SKM-1 (cell line): Measurements from ENCODE around the gene CD22.

Source experiments
- DNase-seq: peaks from one replicate; lab custom pipeline; 2025; ENCODE audit not compliant: unreplicated experiment; lab: John Stamatoyannopoulos, UW

The CD22 gene

DNA sequence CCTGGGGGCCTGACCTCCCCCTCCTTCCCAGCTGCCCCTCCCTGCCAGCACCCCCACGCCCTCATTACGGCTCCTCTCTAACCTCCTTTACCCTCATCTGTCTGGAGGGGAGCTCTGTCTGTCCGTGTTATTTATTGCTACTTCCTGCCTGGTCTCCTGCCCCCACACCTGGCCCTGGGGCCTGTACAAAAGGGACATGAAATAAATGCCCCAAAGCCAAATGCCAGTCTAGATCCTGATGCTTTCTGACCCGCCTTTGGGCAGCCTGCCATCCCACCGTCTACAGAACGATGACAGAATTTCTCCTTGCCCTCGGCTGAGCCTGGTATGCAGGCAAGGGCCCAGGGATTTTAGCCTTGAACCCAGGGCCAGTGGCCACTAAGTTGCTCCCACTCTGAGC lies 15.4 kb upstream of the CD22 start:
- DNase-seq, result no peak

DNA sequence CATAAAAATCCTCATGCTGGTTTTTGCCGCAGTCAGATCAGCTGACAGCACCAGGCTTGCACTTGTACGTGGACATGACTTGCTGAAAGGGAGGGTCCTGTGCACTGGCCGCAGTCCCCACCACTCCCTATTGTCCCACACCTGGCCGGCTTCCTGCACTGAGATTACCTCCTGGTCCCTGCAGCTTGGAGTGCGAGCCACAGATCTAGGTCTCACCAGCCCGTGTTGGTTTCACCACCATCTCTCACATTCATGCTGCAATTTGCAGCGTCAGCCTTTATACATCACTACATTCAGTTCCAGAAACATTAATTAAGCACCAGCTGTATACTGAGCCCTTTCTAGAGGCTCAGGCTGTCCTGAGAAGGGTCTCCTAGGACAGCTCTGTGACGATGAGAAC lies 15.0 kb upstream of the CD22 start:
- DNase-seq, result no peak

DNA sequence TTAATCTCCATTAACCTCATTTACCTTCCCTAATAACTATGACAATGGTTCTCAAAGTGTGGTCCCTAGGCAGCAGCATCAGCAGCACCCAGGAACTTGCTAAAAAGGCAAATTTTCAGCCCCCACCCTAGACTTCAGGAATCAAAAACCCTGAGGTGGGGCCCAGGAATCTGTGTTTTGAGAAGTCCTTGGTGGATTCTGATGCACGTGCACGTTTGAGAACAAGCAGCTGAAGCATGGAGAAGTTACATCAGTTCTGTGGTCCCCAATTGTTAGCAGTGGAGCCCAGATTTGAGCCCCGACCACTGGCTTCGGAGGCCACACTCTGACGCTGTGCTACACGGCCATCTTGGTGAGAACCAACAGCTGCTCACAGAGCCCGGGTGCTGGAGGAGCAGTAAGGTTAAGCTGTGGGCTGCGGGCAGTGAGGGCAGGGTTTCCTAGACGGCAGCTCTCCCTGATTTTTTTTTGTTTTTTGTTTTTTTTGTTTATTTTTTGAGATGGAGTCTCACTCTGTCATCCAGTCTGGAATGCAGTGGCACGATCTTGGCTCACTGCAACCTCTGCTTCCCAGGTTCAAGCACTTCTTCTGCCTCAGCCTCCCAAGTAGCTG lies 14.0 kb upstream of the CD22 start:
- DNase-seq, result no peak

DNA sequence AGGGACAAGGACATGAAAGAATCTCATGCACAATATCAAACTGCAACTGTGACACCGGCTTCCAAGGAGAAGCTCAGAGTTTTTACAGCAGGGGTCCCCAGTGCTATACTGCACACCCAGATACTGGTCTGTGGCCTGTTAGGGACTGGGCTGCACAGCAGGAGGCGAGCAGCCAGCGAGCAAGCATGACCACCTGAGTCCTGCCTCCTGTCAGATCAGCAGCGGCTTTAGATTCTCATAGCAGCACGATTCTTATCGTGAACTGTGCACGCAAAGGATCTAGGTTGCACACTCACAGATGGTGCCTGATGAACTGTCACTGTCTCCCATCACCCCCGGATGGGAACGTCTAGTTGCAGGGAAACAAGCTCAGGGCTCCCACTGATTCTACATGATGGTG lies 13.1 kb upstream of the CD22 start:
- no peak for DNase-seq

DNA sequence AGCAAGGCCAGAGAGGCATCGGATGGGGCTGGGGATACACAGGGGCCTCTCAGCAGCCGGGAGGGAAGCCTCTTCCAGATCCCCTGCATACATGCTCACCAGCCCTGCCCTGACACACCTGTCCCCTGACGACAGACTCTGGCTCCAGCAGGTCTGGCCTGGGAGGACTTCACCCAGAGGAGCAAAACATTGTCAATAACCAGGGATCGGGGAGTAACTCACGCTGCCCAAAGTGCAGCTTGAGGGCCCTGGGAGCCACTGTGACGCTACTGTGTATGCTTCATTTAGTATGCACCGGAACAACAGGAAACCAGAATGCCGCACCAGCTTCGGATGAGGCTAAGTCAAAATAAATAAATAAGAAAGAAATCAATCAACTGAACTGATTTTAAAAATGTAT lies 12.4 kb upstream of the CD22 start:
- DNase-seq, result no peak

DNA sequence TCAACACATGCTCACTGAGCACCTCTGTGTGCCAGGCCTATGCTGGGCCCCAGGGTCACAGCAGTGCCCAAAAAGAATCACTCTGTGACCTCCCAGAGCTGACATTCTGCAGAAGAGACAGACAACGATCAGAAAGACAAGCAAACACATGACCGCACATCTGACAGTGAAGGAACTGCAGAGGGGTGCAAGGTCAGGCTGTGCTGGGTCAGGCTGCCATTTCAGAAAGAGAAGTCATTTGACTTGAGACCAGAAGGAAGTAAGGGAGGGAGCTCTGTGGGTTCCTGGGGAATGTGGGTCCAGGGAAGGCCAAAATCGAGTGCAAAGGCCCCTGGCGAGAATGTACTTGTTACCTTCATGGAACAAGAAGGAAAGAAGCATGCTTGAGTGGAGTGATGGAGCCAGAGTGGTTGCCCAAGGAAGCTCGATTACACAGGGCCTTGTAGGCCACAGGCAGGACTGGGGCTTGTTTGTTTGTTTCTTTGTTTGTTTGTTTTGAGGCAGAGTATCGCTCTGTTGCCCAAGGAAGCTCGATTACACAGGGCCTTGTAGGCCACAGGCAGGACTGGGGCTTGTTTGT lies 11.4 kb upstream of the CD22 start:
- no peak for DNase-seq

DNA sequence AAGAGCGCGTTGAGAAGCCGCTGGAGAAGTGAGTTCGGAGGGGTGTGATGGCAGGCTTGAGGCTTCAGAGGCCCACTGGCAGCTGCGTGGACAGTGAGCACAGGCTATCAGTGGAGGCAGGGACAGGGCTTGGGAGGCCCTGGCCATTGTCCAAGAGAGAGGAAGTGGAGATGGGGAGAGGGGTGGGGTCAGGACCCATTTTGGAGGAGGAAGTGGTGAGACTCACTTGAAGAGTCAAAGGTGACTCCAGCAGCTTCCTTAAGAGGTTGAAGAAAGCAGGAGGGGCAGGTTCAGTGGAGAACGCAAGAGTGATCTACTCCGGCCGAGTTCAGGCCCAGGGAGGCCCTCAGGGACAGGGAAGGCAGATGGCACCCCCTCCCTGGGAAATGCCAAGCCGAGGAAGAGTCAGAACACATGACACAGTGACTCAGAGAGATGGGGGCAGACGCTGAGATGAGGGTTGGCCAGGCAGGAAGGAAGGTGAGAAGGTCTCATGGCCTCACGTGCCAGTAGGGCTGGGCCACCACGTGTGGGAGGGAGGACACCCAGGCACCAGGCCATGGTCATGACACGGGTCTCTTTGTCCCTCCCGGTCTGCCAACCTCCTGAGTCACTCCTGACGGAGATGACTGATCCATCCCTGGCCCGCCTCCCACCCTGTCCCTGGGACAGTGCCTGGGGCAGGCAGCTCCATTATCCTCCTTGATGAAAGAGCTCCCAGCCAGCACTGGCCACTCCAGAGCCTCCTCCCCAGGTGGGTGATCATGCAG lies 10.1 kb upstream of the CD22 start:
- DNase-seq, result no peak

DNA sequence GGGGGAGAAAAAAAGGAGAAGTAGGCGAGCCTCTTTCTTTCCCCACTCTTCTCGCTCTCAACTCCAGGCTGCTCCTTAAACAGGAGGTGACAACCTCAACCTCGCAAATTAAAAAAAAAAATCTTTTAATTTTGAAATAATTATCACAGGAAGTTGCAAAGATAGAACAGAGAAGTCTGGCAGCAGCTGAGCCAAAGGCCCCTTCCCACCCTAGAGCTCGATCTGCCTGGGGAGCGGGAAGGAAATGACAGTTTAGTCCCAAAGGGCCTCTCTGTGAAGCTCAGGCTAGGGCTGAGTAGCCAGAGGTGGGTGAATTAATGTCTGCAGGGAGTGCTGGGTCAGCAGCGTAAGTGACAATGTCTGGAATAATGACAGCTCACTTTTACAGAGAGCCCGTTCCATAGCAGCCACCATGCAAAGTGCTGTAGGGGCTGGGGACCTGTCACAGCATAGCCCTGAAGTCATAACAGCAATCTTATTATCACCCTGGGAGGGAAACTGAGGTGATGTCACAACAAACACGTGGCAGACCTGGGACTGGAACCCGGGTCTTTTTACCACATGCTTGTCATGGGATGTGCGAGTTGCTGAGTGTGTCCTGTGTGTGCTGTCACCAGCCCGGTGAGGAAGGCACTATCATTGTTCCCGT lies 8.8 kb upstream of the CD22 start:
- DNase-seq, result peak; percentile 26

DNA sequence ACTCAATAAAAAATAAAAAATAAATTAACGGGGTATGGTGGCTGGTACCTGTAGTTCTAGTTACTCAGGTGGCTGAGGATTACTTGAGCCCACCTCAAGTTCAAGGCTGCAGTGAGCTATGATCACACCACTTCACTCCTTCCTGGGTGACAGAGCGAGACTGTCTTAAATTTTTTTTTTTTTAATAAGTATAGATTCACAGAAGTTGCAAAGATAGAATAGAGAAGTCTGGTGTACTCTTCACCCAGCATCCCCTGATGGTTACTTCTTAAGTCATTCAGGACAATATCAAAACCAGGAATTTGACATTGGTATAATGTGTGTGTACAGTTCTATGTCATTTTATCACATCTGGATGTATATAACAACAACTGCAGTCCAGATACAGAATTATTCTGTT lies 7.7 kb upstream of the CD22 start:
- no peak for DNase-seq

DNA sequence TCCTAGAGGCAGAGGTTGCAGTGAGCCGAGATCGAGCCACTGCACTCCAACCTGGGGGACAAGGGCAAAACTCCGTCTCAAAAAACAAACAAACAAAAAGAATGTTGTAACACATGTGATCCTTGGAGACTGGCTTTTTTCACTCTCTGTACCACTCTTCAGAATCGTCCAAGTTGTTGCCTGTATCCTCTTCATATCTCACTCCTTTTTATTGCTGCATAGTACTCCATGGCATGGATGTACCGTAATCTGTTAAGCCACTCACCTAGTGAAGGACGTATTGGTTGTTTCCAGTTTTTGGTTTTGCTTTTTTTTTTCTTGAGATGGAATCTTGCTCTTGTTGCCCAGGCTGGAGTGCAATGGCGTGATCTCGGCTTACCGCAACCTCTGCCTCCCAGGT lies 7.0 kb upstream of the CD22 start:
- DNase-seq, result no peak

DNA sequence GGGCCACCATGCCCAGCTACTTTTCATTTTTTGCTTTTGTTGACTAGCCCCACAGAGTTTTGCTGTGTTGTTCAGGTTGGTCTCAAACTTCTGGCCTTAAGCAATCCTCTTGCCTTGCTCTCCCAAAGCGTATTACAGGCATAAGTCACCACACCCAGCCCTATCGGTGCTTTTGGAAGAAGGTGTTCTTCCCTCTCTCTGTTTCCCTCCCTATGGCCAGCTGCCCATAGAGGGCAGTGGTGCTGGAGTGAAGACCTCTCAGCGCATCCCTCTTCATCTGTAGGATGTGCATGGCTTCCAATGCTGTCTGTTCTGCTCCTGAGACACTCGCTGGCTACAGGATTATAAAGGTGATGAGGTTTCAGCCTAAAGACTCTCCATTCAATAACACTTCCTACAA lies 1.3 kb upstream of the CD22 start:
- no peak for DNase-seq

DNA sequence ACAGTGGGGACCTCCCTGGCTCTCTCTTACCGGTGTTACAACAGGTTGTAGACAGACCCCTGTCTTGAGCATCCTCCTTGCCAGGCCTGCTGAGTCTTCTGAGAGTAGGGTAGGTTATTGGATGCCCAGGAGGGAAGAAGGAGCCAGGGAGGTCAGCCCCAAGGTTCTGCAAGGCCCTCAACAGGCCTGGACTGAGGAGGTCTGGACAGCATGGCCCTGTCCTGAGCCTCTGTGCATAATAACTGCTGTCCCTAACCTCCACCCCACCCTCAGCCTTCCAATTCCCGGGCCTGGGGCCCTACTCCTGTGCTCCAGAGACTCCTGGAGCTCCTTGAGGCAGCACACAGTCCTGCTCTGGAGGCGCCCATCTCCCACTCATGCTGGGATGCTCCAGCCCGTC lies 336 bp downstream of the CD22 start:
- DNase-seq, result no peak

DNA sequence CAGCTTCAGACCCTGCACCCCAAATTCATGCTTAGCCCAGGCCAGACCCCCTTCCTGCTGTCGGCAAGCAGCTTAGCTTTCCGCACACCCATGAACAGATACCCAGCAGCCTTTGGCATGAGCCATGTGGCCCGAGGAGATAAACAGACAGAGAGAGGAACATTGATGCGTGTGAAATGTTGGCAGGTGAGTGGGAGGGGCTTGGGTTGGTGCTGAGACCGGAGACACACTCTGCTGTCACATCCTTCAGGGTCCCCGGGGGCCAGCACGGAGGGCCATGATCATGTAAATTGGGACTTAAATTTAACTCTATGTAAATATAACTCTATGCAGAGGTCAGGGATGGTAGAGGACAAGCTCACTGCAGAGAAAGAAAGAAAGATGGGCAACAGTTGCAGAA lies 1.5 kb downstream of the CD22 start:
- DNase-seq, result no peak

DNA sequence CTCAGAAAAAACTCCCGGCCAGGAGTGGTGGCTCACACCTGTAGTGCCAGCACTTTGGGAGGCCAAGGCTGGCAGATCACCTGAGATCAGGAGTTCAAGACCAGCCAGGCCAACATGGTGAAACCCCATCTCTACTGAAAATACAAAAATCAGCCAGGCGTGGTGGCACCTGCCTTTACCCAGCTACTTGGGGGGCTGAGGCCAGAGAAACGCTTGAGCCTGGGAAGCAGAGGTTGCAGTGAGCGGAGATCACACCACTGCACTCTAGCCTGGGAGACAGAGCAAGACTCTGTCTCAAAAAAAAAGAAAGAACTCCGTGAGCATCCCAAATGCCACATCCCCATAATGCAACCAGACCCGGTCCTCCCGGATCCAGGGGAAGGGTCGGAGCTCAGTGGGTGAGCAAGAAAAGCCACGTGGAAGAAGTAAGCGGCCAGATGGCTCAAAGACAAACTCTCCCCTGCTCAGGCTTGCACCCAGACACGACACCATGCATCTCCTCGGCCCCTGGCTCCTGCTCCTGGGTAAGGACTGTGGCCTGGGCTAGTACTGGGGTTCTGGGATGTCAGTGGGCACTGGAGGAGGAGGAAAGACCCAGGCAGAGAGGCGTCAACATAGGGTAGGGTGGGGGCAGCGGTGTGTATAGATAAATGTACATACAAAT lies 2.7 kb downstream of the CD22 start:
- DNase-seq, result no peak

DNA sequence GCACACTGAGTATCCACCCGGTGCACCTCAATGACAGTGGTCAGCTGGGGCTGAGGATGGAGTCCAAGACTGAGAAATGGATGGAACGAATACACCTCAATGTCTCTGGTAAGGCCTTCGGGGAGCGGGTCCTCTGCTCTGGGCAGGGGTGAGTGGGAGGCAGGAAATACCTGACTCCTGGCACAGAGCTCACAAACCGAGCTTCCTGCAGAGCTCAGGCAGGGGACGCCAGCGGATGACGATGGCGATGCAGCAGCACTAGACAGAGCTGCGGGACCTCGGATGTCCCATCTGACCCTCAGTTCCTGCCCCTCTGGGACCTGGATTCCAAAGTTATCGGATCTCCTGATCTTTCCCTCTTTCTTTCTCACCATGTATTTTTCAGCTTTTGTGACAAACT lies 3.8 kb downstream of the CD22 start:
- no peak for DNase-seq

DNA sequence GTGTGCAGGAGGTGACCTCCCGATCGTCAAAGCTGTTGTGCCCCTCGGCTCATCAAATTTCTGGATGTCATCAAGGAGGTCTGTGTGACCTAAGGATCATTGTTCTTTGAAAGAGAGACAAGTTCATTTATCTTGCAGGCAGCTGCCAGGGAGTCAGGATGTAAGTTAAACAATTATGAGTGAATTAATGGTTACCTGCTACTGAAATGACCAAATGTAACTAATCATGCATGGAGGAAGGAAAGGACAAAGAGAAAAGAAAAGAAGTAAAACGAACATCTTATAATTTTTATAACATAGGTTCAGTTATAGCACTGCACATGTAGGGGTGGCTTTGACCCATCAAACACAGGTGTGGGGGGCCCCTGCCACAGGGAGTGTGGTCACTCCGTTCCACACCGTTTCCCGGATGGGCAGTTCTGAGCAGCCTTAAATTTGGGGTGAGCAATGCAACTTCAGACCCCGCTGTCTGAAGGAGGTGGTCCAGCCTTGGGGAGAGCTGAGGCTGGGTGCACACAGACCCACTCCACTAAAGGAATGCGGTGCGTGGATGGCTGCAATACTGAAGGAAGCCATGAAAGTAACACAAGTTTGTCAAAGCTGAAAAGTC lies 5.3 kb downstream of the CD22 start:
- no peak for DNase-seq

DNA sequence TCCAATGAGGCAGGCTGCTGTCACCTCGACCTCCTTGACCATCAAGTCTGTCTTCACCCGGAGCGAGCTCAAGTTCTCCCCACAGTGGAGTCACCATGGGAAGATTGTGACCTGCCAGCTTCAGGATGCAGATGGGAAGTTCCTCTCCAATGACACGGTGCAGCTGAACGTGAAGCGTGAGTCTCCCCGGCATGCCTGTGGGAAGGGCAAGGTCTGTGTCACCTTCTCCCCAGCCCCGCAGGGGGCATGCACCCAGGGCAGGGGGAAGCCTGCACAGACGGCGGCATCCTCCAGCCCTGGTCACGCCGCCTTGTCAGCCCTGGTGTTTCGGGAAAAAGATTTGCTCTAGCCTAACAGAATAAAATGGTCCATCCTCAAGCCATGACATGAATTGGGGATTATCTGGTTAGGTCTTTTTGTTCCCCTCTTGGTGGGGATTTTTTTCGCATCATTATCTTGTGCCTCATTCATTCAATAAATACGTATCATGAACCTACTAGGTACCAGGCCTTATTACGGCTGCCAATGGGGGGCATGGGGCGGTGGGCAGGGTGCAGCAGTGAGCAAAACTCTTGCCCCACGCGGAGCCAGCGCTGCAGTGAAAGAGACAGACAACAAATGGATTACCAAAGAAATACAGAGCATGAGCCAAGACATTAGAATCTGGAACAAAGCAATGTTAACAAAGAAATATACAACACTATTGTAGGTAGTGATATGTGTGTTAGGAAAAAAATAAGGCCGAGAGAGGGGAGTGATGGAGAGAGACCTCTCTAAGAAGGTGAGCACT lies 7.4 kb downstream of the CD22 start:
- DNase-seq, result no peak

DNA sequence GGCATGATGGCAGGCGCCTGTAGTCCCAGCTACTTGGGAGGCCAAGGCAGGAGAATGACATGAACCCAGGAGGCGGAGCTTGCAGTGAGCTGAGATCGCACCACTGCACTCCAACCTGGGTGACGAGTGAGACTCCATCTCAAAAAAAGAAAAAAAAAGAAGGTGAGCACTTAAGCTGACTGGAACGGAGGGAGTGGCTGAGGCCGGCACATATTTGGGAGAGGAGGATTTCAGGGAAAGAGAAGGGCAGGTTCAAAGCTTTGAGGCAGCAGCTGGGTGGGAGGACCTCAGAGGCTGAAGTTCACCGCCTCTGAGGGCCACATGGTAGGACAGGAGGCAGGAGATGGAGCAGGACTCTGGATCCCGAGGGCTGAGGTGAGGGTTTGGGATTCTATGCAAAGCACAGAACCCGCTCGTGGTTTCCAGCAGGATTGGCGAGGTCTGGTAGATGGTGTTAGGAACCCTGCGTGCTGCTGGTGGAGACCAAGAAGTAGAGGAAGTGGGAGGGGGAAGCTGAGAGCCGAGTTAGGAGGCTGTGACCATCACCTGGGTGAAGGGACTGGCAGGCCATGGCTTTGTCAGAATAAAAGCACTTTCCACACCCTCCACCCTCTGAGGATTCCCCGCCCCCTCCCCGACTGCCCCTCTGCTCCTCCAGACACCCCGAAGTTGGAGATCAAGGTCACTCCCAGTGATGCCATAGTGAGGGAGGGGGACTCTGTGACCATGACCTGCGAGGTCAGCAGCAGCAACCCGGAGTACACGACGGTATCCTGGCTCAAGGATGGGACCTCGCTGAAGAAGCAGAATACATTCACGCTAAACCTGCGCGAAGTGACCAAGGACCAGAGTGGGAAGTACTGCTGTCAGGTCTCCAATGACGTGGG lies 8.4 kb downstream of the CD22 start:
- no peak for DNase-seq

DNA sequence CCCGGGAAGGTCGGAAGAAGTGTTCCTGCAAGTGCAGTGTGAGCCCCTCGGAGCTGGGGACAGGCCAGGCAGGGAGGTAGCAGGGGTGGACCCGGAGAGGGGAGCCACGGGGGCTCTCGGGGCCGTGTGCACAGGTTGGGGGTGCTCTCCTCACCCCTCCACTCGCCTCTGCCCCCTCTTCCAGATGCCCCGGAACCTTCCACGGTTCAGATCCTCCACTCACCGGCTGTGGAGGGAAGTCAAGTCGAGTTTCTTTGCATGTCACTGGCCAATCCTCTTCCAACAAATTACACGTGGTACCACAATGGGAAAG lies 9.0 kb downstream of the CD22 start:
- no peak for DNase-seq

DNA sequence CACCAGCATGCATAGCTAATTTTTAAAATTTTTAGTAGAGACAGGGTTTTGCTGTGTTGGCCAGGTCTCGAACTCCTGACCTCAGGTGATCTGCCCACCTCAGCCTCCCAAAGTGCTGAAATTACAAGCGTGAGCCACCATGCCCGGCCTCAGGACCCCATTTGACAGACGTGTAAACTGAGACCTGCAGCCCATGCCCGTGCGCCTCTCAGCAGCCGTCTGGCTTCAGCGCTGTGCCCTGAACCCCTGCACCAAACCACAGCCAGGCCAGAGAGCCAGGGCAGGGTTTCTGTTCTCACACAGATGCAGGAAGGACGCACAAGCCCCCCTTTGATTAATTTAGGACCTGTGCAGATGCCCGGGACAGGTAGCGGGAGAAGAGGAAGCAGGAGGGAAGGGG lies 11.4 kb downstream of the CD22 start:
- no peak for DNase-seq
